ENCODE measurements around the gene PRODH2. TPM values are rescaled to one million over a fixed set of nuclear protein-coding genes. Genes with fewer than 3 reads are reported as not detected.

The PRODH2 gene
- total and polyA plus RNA-seq, 2 experiments from 2014 or later: 6.8 to 13.9 TPM

DNA sequence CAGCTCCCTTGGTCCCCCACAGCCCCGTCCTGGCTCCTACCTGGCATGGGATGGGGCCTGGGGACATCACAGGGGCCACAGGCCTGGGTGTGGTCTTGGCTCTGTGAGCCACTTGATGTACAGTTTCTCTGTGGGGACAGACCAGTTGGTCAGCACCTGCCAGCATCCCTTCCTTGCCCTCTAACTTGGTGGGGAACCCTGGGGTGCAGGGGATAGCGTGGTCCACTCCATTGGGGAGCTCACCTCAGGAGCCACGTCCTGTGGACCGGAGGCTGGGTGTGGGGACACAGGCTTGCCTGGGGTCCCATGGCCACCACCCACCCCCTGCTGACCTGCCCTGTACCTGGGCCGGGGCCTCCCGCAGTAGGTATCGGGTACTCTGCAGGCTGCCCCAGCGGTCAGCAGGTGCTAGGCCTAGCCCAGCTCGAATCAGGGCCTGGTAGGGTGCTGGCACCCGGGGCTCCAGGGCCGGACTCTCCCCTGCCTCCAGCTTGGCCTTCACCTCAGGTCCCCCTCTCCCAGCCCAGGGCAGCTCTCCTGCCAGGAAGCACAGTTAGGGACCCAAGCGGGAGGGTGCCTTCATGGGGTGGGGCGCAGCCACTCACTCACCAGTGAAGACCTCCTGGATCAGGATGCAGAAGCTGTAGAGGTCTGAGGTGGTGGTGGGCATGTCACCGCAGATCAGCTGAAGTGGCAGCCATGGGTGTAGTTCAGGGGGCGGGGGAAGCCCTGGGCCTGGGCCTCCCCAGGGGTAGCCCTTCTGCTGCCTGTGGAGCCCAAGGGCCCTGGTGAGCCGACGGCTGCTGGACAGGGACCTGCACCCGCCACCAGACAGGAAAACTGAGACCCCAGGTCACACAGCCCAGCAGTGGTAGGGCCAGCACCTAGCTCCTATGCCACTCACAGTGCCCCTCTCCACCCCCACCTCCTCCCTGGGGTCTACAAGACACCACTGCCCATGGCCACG lies 22.4 kb downstream of the PRODH2 start:
- Histone ChIP-seq H3K36me3 (replicated peaks; ENCODE audit: insufficient read depth, low read depth) (no peaks in the 10 kb centered on the region), H3K9me2 (replicated peaks; ENCODE audit: insufficient read depth) (no peaks in the 10 kb centered on the region), H3K4me1 (ENCODE audit: insufficient read depth) (no peaks in the 10 kb centered on the region), H3K27me3 (no peaks in the 10 kb centered on the region), H3K9me3 (ENCODE audit: low read depth) (no peaks in the 10 kb centered on the region), H3K4me3 (no peak overlapping the region), H2AFZ (no peak overlapping the region), H3K79me2 (no peaks in the 10 kb centered on the region), H4K20me1 (ENCODE audit: insufficient read depth, poor library complexity, severe bottlenecking) (no peaks in the 10 kb centered on the region), H3K27ac (no peak overlapping the region), H3K4me2 (no peak overlapping the region)
- 85% methylated on average over 16 of the region's 19 CpGs for WGBS (ENCODE audit: low lambda C conversion rate, missing lambda C conversion rate)
- TF ChIP-seq, protein P1, sequence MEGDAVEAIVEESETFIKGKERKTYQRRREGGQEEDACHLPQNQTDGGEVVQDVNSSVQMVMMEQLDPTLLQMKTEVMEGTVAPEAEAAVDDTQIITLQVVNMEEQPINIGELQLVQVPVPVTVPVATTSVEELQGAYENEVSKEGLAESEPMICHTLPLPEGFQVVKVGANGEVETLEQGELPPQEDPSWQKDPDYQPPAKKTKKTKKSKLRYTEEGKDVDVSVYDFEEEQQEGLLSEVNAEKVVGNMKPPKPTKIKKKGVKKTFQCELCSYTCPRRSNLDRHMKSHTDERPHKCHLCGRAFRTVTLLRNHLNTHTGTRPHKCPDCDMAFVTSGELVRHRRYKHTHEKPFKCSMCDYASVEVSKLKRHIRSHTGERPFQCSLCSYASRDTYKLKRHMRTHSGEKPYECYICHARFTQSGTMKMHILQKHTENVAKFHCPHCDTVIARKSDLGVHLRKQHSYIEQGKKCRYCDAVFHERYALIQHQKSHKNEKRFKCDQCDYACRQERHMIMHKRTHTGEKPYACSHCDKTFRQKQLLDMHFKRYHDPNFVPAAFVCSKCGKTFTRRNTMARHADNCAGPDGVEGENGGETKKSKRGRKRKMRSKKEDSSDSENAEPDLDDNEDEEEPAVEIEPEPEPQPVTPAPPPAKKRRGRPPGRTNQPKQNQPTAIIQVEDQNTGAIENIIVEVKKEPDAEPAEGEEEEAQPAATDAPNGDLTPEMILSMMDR (IDR thresholded peaks at IDR 0.05; ENCODE audit: poor library complexity): no peak
- no peak for TF ChIP-seq EZH2 (IDR thresholded peaks at IDR 0.05; ENCODE audit: borderline replicate concordance)
- no peak for TF ChIP-seq EZH2phosphoT487 (IDR thresholded peaks at IDR 0.05; ENCODE audit: low read depth, severe bottlenecking, unreplicated experiment)
- DNase-seq (ENCODE audit: low spot score): no peak

GRCh38 chr19:35789195-35789977 lies 23.3 kb downstream of the PRODH2 start:
- Histone ChIP-seq H3K9me2 (replicated peaks; ENCODE audit: insufficient read depth) (no peaks in the 10 kb centered on the region), H3K4me1 (ENCODE audit: insufficient read depth) (no peaks in the 10 kb centered on the region), H4K20me1 (ENCODE audit: insufficient read depth, poor library complexity, severe bottlenecking) (no peaks in the 10 kb centered on the region), H3K36me3 (replicated peaks; ENCODE audit: insufficient read depth, low read depth) (no peaks in the 10 kb centered on the region), H3K27ac (no peak overlapping the region), H3K4me3 (no peak overlapping the region), H2AFZ (no peak overlapping the region), H3K79me2 (no peaks in the 10 kb centered on the region), H3K27me3 (no peaks in the 10 kb centered on the region), H3K4me2 (no peak overlapping the region), H3K9me3 (ENCODE audit: low read depth) (no peaks in the 10 kb centered on the region)
- WGBS (ENCODE audit: low lambda C conversion rate, missing lambda C conversion rate): 90% methylated on average over 11 of the region's 11 CpGs
- TF ChIP-seq EZH2phosphoT487 (IDR thresholded peaks at IDR 0.05; ENCODE audit: low read depth, severe bottlenecking, unreplicated experiment): no peak
- TF ChIP-seq, protein P1 (IDR thresholded peaks at IDR 0.05; ENCODE audit: poor library complexity): no peak
- TF ChIP-seq EZH2 (IDR thresholded peaks at IDR 0.05; ENCODE audit: borderline replicate concordance): no peak
- DNase-seq (ENCODE audit: low spot score): peak; percentile 2

GRCh38 chr19:35788205-35788960 lies 24.3 kb downstream of the PRODH2 start:
- Histone ChIP-seq H3K36me3 (replicated peaks; ENCODE audit: insufficient read depth, low read depth) (no peaks in the 10 kb centered on the region), H2AFZ (no peak overlapping the region), H3K79me2 (no peaks in the 10 kb centered on the region), H3K27me3 (no peaks in the 10 kb centered on the region), H3K4me2 (no peak overlapping the region), H3K27ac (no peak overlapping the region), H3K4me3 (no peak overlapping the region), H3K9me3 (ENCODE audit: low read depth) (no peaks in the 10 kb centered on the region), H3K9me2 (replicated peaks; ENCODE audit: insufficient read depth) (no peaks in the 10 kb centered on the region), H4K20me1 (ENCODE audit: insufficient read depth, poor library complexity, severe bottlenecking) (no peaks in the 10 kb centered on the region), H3K4me1 (ENCODE audit: insufficient read depth) (no peaks in the 10 kb centered on the region)
- WGBS (ENCODE audit: low lambda C conversion rate, missing lambda C conversion rate): 87% methylated on average over 7 of the region's 12 CpGs
- TF ChIP-seq EZH2phosphoT487 (IDR thresholded peaks at IDR 0.05; ENCODE audit: low read depth, severe bottlenecking, unreplicated experiment) (no peak), EZH2 (IDR thresholded peaks at IDR 0.05; ENCODE audit: borderline replicate concordance) (no peak)
- TF ChIP-seq, protein P1 (IDR thresholded peaks at IDR 0.05; ENCODE audit: poor library complexity): no peak
- DNase-seq (ENCODE audit: low spot score): peak; percentile 4

Measured in hepatocyte (in vitro differentiated cells).